Psoas muscle (tissue), 8 donors: ENCODE results near the gene FPR3. TPM values are rescaled to one million over a fixed set of nuclear protein-coding genes. Genes with fewer than 3 reads are reported as not detected.

Experiments
- ATAC-seq, 4 donors: fragments of 200-7000 bp; cut with Tn5 transposase; one replicate each; pipeline ENCODE4 v1.9.1; 2020; ENCODE audit warnings: moderate library complexity in 3 of 4, mild to moderate bottlenecking in 2 of 4
- DNase-seq, 2 donors: peaks; one replicate each; pipeline ENCODE4 v3.0.0-alpha.2; 2020
- H3K27ac ChIP-seq: fragments of 200-600 bp; one replicate; pipeline ENCODE4 v1.8.0; 2022
- H3K27me3 ChIP-seq, 3 donors: fragments of 200-600 bp in 1 of 3; one replicate each; pipeline versions ENCODE4 v1.6.1 to v1.8.0; 2013 to 2022; ENCODE audit warnings: low read length in 2 of 3, mild to moderate bottlenecking in 2 of 3, moderate library complexity in 1 of 3; ENCODE audit not compliant: insufficient read depth in 3 of 3
- H3K36me3 ChIP-seq, 2 donors: fragments of 200-600 bp in 1 of 2; one replicate each; pipeline versions ENCODE4 v1.6.1 to v1.8.0; 2013 to 2022; ENCODE audit warnings: low read depth in 1 of 2, mild to moderate bottlenecking in 1 of 2, moderate library complexity in 1 of 2; ENCODE audit not compliant: insufficient read depth in 1 of 2
- H3K4me1 ChIP-seq: fragments of 200-600 bp; one replicate; pipeline ENCODE4 v1.8.0; 2022
- H3K4me3 ChIP-seq: fragments of 200-600 bp; one replicate; pipeline ENCODE4 v1.8.0; 2022; ENCODE audit warnings: mild to moderate bottlenecking
- H3K9me3 ChIP-seq: fragments of 200-600 bp; one replicate; pipeline ENCODE4 v1.8.0; 2022
- WGBS, 3 donors: extraction: QIAGEN DNeasy Blood & Tissue Kit; methylation state at CpG; one replicate each; pipeline versions ENCODE4 v1.1.6 to v1.1.7; 2013; 5-methylcytosine and 5-hydroxymethylcytosine counted together
- intact Hi-C, 2 donors: fragments of 100-400 bp; cut with DNase I; formaldehyde crosslinking; loops; one replicate each; pipeline versions ENCODE4 v1.11.0 to v1.14.2; 2022
- polyA plus RNA-seq, 3 donors: library from polyadenylated mRNA; stranded (reverse); fragments of 200-250 nt; gene quantifications; one replicate each; pipeline ENCODE4 v1.2.3, GENCODE V29; 2013
- total RNA-seq, 4 donors: library from RNA; stranded (reverse); fragmentation: NEBNext Ultra II Directional in 2 of 4; extraction: Animal tissue kit (Norgen Biotek cat#: 25700) in 2 of 4; gene quantifications; one replicate each; pipeline versions ENCODE4 v1.2.1 to v1.2.4, GENCODE V29; 2021 to 2023
- TF ChIP-seq, protein P1 (sequence below): fragments of 200-600 bp; IDR thresholded peaks from one replicate; pipeline ENCODE4 v1.8.0; 2022; ENCODE audit warnings: antibody characterized with exemption
- donor health status: healthy with polysubstance abuse.
- donor health status: DM: no; HTN: no; CAD: no; lungs with moderate emphysema.
- donor health status: Bipolar disorder and iron deficiency.
- donor health status: healthy.
- donor health status: DM: yes; HTN: yes; CAD: no.
- donor health status: DM: no; HTN: no; CAD: no.
- donor health status: DM: no; HTN: no; CAD: no.
- donor health status: DM: yes; HTN: yes; CAD: no.

The FPR3 gene
- total and polyA plus RNA-seq, 7 donors = 0.27 to 2.3 (median 1.2) TPM

DNA sequence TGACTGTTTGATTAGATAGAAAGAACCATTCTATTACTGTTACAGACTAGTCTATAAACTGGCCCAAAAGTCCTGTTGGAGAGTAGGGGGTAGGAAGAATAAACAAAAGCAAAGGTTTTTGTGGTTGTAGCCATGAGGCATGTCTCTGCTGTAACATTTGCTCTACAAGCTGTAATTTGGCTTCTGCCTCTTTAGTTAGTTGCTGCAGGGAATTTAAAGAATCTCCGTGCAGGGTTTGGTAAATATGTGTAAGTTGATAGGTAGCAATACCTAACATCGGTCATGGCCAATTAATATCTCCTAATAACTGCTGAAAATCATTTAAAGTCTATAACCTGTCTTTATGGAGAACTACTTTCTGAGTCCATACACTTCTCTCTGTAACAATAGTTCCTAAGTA is 13.0 kb downstream of the FPR3 start:
- DNase-seq (no peak), ATAC-seq (no peak)
- intact Hi-C loops = no loop called here
- Histone ChIP-seq H3K27me3 (no peaks in the 10 kb centered on the region), H3K27ac (no peak overlapping the region), H3K9me3 (no peaks in the 10 kb centered on the region), H3K36me3 (no peaks in the 10 kb centered on the region), H3K4me3 (no peak overlapping the region), H3K4me1 (no peaks in the 10 kb centered on the region)
- WGBS, 3 donors = 53 to 60% (median 58%) methylated on average over 2 of the region's 2 CpGs
- TF ChIP-seq, protein P1, sequence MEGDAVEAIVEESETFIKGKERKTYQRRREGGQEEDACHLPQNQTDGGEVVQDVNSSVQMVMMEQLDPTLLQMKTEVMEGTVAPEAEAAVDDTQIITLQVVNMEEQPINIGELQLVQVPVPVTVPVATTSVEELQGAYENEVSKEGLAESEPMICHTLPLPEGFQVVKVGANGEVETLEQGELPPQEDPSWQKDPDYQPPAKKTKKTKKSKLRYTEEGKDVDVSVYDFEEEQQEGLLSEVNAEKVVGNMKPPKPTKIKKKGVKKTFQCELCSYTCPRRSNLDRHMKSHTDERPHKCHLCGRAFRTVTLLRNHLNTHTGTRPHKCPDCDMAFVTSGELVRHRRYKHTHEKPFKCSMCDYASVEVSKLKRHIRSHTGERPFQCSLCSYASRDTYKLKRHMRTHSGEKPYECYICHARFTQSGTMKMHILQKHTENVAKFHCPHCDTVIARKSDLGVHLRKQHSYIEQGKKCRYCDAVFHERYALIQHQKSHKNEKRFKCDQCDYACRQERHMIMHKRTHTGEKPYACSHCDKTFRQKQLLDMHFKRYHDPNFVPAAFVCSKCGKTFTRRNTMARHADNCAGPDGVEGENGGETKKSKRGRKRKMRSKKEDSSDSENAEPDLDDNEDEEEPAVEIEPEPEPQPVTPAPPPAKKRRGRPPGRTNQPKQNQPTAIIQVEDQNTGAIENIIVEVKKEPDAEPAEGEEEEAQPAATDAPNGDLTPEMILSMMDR = no peak

DNA sequence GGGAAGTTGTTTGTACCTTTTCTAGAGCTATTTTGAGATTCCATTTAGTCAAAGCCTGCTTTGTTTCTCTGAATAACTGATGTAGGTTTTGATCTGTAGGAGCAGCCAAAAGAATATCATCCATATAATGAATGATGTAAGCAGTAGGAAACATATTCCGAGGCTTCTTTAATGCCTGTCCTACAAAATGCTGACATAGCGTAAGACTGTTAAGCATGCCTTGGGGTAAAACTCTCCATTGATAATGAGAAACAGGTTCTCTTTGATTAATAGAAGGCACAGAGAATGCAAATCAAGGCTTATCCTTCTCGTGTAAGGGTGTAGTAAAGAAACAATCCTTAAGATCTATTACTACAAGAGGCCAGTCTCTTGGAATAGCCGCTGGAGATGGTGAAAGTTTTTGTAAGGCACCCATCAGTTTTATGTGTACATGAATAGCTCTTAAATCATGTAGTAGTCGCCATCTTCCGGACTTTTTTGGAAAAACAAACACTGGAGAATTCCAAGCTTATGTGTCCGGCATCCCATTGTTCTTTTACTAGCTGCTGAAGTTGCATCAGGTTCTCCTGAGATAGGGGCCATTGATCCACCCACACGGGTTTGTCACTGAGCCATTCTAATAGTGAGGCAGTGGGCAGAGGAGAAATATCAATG is 13.5 kb downstream of the FPR3 start:
- TF ChIP-seq, protein P1 = no peak
- no peaks in the 10 kb centered on the region for H3K36me3 ChIP-seq
- WGBS, 3 donors = 74 to 81% (median 76%) methylated on average over 8 of the region's 8 CpGs
- peaks cover 3% of the 10 kb centered on the region for H3K9me3 ChIP-seq
- no peaks in the 10 kb centered on the region for H3K4me1 ChIP-seq
- no peak overlapping the region for H3K4me3 ChIP-seq
- no peak overlapping the region for H3K27ac ChIP-seq
- ATAC-seq (no peak), DNase-seq (no peak)
- intact Hi-C loops = no loop called here
- no peaks in the 10 kb centered on the region for H3K27me3 ChIP-seq

DNA sequence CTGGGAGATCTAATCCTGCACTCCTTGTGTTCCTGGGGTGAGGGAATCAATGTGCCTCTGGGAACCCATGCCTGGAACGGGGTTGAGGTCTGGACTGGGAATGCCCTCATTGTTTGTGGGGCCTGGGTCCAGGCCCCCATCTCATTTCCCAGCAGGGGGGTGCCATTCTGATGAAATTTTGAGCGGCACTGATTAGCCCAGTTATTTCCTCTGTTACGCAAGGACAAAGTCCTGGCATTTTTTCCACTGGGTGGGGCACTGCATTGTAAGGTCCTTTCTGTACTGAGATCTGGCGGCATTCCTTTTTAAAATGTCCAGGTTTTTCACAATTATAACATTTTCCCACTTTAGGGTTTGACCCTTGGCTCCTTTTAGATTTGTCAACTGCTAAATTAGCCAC is 14.8 kb downstream of the FPR3 start:
- H3K9me3 ChIP-seq = peaks cover 9% of the 10 kb centered on the region
- no peak overlapping the region for H3K27ac ChIP-seq
- H3K36me3 ChIP-seq = no peaks in the 10 kb centered on the region
- no peak for ATAC-seq
- TF ChIP-seq, protein P1 = no peak
- no peak overlapping the region for H3K4me3 ChIP-seq
- intact Hi-C loops = no loop called here
- WGBS, 3 donors = 54 to 63% (median 55%) methylated on average over 4 of the region's 4 CpGs
- H3K4me1 ChIP-seq = no peaks in the 10 kb centered on the region
- H3K27me3 ChIP-seq = no peaks in the 10 kb centered on the region
- no peak for DNase-seq

DNA sequence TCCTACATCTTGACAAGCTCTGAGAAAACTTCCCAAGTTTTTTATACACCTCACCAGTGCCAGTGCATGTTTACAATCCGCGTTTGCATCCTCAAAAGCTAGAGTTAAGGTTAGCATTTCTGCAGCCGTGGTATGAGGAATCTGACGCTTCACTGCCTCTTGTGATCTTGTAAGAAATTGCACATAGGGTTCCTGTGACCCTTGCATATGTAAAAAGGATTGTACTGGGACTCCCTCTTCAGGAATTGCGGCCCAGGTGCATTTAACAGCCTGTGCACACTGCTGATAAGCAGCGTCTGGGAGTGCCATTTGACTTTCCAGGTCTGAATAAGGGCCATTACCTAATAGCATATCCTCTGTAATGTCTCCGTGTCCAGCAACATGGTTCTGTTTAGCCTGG is 15.3 kb downstream of the FPR3 start:
- TF ChIP-seq, protein P1 = no peak
- Histone ChIP-seq H3K4me3 (no peak overlapping the region), H3K36me3 (no peaks in the 10 kb centered on the region), H3K9me3 (peaks cover 9% of the 10 kb centered on the region), H3K4me1 (no peaks in the 10 kb centered on the region), H3K27me3 (no peaks in the 10 kb centered on the region), H3K27ac (no peak overlapping the region)
- intact Hi-C loops = no loop called here
- no peak for DNase-seq
- ATAC-seq = no peak
- WGBS, 3 donors = 71 to 78% (median 72%) methylated on average over 7 of the region's 7 CpGs

DNA sequence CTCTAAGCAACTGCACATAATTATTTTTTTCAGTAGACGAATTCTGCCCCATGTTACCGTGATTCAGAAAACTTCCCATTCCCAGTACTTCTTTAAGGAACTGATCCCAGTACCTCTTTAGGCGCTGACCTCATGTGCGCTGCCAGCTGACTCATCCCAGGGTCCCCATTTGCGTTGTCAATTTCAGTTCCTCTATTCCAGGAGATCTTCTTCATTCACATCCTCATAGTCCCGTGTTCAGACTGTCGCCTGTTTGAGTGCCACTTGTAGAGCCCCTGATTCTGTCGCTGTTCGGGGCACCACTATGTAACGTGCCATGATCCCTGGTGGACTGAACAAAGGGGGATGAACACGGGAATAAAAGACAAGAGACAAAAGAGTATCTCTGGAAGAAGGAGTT is 16.4 kb downstream of the FPR3 start:
- Histone ChIP-seq H3K36me3 (no peaks in the 10 kb centered on the region), H3K4me1 (no peaks in the 10 kb centered on the region), H3K27me3 (no peaks in the 10 kb centered on the region), H3K9me3 (peaks cover 9% of the 10 kb centered on the region), H3K4me3 (no peak overlapping the region), H3K27ac (no peak overlapping the region)
- WGBS, 3 donors = 84 to 88% (median 86%) methylated on average over 11 of the region's 11 CpGs
- intact Hi-C loops = no loop called here
- peak; percentile 34 to 67 for DNase-seq
- ATAC-seq = no peak
- TF ChIP-seq, protein P1 = no peak
